Upper lobe of left lung (tissue), 4 donors: ENCODE data around the gene ATG3.

Source experiments
- EP300 ChIP-seq, 4 donors: sonication (generic); formaldehyde crosslinking; IDR thresholded peaks; one replicate each; pipeline ENCODE4 v1.5.1; 2017; ENCODE audit warnings: antibody characterized with exemption in 4 of 4, control low read depth in 2 of 4
- POLR2A ChIP-seq, 4 donors: fragments of 450-650 bp; IDR thresholded peaks; one replicate each; pipeline ENCODE4 v1.5.1; 2016 to 2017; ENCODE audit warnings: antibody characterized with exemption in 4 of 4, mild to moderate bottlenecking in 2 of 4
- TF ChIP-seq, protein P1 (sequence below), 6 experiments: fragments of 450-650 bp in 4 of 6; fragments of 200-600 bp in 2 of 6; sonication (generic) in 2 of 6; IDR thresholded peaks; one replicate each; pipeline ENCODE4 v1.5.1; 2016 to 2019; ENCODE audit warnings: antibody characterized with exemption in 6 of 6

DNA sequence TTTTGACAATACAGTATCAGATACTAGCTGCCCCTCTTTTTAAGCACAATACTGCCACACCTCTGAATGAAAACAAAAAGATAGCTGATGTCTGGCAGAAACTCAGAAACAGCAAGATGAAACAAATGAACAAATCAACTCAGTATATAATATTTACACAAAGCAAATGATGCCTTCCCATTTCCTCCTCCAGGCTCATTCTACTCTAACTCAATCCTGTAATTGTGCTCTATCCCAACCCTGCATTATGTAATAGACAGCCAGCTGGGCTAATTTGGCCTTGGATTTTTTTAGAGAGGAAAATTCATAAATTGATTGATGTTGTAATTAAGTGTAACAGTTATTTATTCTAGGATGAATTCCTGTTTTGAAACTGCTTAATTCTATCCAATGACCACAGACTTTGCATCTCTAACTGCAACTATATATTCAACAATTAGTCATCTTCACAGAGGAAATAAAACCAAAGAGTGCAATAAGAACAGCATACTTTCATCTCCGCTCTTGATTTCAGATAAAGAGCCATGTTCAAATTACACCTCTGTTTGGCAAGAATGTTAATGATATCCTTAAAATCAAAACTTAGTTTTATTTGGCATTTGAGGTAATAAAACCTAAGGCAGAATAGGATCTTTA is 6.1 kb downstream of the ATG3 start:
- TF ChIP-seq POLR2A (IDR thresholded peaks at IDR 0.05): no peak
- TF ChIP-seq, protein P1, sequence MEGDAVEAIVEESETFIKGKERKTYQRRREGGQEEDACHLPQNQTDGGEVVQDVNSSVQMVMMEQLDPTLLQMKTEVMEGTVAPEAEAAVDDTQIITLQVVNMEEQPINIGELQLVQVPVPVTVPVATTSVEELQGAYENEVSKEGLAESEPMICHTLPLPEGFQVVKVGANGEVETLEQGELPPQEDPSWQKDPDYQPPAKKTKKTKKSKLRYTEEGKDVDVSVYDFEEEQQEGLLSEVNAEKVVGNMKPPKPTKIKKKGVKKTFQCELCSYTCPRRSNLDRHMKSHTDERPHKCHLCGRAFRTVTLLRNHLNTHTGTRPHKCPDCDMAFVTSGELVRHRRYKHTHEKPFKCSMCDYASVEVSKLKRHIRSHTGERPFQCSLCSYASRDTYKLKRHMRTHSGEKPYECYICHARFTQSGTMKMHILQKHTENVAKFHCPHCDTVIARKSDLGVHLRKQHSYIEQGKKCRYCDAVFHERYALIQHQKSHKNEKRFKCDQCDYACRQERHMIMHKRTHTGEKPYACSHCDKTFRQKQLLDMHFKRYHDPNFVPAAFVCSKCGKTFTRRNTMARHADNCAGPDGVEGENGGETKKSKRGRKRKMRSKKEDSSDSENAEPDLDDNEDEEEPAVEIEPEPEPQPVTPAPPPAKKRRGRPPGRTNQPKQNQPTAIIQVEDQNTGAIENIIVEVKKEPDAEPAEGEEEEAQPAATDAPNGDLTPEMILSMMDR (IDR thresholded peaks at IDR 0.05): no peak
- TF ChIP-seq EP300 (IDR thresholded peaks at IDR 0.05): no peak
